ENCODE data around the gene THAP4.

- TF ChIP-seq CTCF (IDR thresholded peaks at IDR 0.05; ENCODE audit: low read length) (peak; percentile 38), EZH2 (optimal IDR thresholded peaks at IDR 0.05; ENCODE audit: low read depth, low read length) (no peak), EZH2phosphoT487 (IDR thresholded peaks at IDR 0.05; ENCODE audit: low read length) (no peak)
Observed at GRCh38 chr2:241609859-241610793, 26.8 kb downstream of the THAP4 start.

Measured in MM.1S (cell line).